ENCODE data around the gene KIF13A.
"Not testable (repeated sequence)": the region's sequence is repeated elsewhere in the genome, so short reads cannot be mapped to it uniquely, and the experiment has no call there.

Gene KIF13A

GRCh38 chr6:17932330-17932852 is 55.0 kb downstream of the KIF13A start:
- DNase-seq (ENCODE audit: low read depth, low spot score), result peak; percentile 82

GRCh38 chr6:17931227-17931626 is 56.2 kb downstream of the KIF13A start:
- no peak for DNase-seq (ENCODE audit: low read depth, low spot score)

- DNase-seq (ENCODE audit: low read depth, low spot score), result peak; percentile 47
Observed at GRCh38 chr6:17930321-17930993, 57.0 kb downstream of the KIF13A start.

GRCh38 chr6:17928514-17929430 is 58.7 kb downstream of the KIF13A start:
- peak; percentile 55 for DNase-seq (ENCODE audit: low read depth, low spot score)

GRCh38 chr6:17927705-17928104 is 59.7 kb downstream of the KIF13A start:
- DNase-seq (ENCODE audit: low read depth, low spot score), result no peak

GRCh38 chr6:17923401-17923863 is 64.0 kb downstream of the KIF13A start:
- DNase-seq (ENCODE audit: low read depth, low spot score), result peak; percentile 26

GRCh38 chr6:17921454-17921853 is 66.0 kb downstream of the KIF13A start:
- DNase-seq (ENCODE audit: low read depth, low spot score), result no peak

- no peak for DNase-seq (ENCODE audit: low read depth, low spot score)
Observed at GRCh38 chr6:17919496-17919895, 67.9 kb downstream of the KIF13A start.

- no peak for DNase-seq (ENCODE audit: low read depth, low spot score)
Observed at GRCh38 chr6:17917837-17918763, 69.3 kb downstream of the KIF13A start.

- no peak for DNase-seq (ENCODE audit: low read depth, low spot score)
Observed at GRCh38 chr6:17914651-17915050, 72.8 kb downstream of the KIF13A start.

GRCh38 chr6:17912521-17912920 is 74.9 kb downstream of the KIF13A start:
- no peak for DNase-seq (ENCODE audit: low read depth, low spot score)

- DNase-seq (ENCODE audit: low read depth, low spot score), result not testable (repeated sequence)
Observed at GRCh38 chr6:17911656-17912055, 75.8 kb downstream of the KIF13A start.

- no peak for DNase-seq (ENCODE audit: low read depth, low spot score)
Observed at GRCh38 chr6:17910189-17910588, 77.2 kb downstream of the KIF13A start.

GRCh38 chr6:17908831-17909230 is 78.6 kb downstream of the KIF13A start:
- DNase-seq (ENCODE audit: low read depth, low spot score), result no peak

GRCh38 chr6:17907406-17908229 is 79.8 kb downstream of the KIF13A start:
- peak; percentile 88 for DNase-seq (ENCODE audit: low read depth, low spot score)

- peak; percentile 47 for DNase-seq (ENCODE audit: low read depth, low spot score)
Observed at GRCh38 chr6:17905611-17906592, 81.5 kb downstream of the KIF13A start.

- no peak for DNase-seq (ENCODE audit: low read depth, low spot score)
Observed at GRCh38 chr6:17904491-17905120, 82.8 kb downstream of the KIF13A start.

- DNase-seq (ENCODE audit: low read depth, low spot score), result no peak
Observed at GRCh38 chr6:17902974-17903373, 84.5 kb downstream of the KIF13A start.

- DNase-seq (ENCODE audit: low read depth, low spot score), result no peak
Observed at GRCh38 chr6:17901493-17901892, 85.9 kb downstream of the KIF13A start.

Data from astrocyte of the hippocampus (primary cell).